HepG2 (cell line): Measurements from ENCODE around the gene APOM. TPM values are rescaled to one million over a fixed set of nuclear protein-coding genes. Genes with fewer than 3 reads are reported as not detected.
A peak's percentile ranks its signal among the peaks of the same experiment; 100 is the strongest.

ENCODE experiments used
- ISL2 ChIP-seq: sonication (generic); formaldehyde crosslinking; IDR thresholded peaks from 2 replicates; pipeline ENCODE4 v1.5.0; 2020; ENCODE audit warnings: missing genetic modification reagents
- KAT8 ChIP-seq: IDR thresholded peaks from 2 replicates; pipeline ENCODE4 v1.6.1; 2016; ENCODE audit warnings: missing genetic modification reagents, missing compliant biosample characterization
- NFYC ChIP-seq: IDR thresholded peaks from 2 replicates; pipeline ENCODE4 v1.6.1; 2016; ENCODE audit warnings: missing genetic modification reagents, missing compliant biosample characterization
- POLR2AphosphoS2 ChIP-seq: IDR thresholded peaks from 2 replicates; pipeline ENCODE4 v1.6.1; 2011; ENCODE audit warnings: low read depth, low read length, improper control_type of control experiment
- RAD21 ChIP-seq: fragments of 450-650 bp; formaldehyde crosslinking; IDR thresholded peaks from 2 replicates; pipeline ENCODE4 v1.5.0; 2020; ENCODE audit warnings: mild to moderate bottlenecking
- SMYD3 ChIP-seq: sonication (generic); formaldehyde crosslinking; IDR thresholded peaks from 2 replicates; pipeline ENCODE4 v1.8.1; 2023; ENCODE audit warnings: mild to moderate bottlenecking, missing genetic modification reagents
- SNAI1 ChIP-seq: sonication (generic); formaldehyde crosslinking; IDR thresholded peaks from 2 replicates; pipeline ENCODE4 v1.5.0; 2020; ENCODE audit warnings: mild to moderate bottlenecking, missing genetic modification reagents, borderline replicate concordance
- ZBTB8A ChIP-seq: sonication (generic); formaldehyde crosslinking; IDR thresholded peaks from 2 replicates; pipeline ENCODE4 v1.4.0; 2020; ENCODE audit warnings: mild to moderate bottlenecking, low read depth, missing genetic modification reagents, borderline replicate concordance
- ZNF124 ChIP-seq: sonication (generic); formaldehyde crosslinking; IDR thresholded peaks from 2 replicates; pipeline ENCODE4 v1.4.0; 2020; ENCODE audit warnings: missing genetic modification reagents
- ZNF326 ChIP-seq: sonication (generic); formaldehyde crosslinking; IDR thresholded peaks from 2 replicates; pipeline ENCODE4 v1.4.0; 2020; ENCODE audit warnings: missing genetic modification reagents, borderline replicate concordance
- ZNF329 ChIP-seq: sonication (generic); formaldehyde crosslinking; IDR thresholded peaks from 2 replicates; pipeline ENCODE4 v1.9.0; 2021; ENCODE audit warnings: low read depth, mild to moderate bottlenecking, missing genetic modification reagents
- ZNF615 ChIP-seq: sonication (generic); formaldehyde crosslinking; IDR thresholded peaks from 2 replicates; pipeline ENCODE4 v1.5.0; 2020; ENCODE audit warnings: mild to moderate bottlenecking, missing genetic modification reagents, borderline replicate concordance
- ZNF772 ChIP-seq: sonication (generic); formaldehyde crosslinking; IDR thresholded peaks from 2 replicates; pipeline ENCODE4 v1.5.0; 2020; ENCODE audit warnings: mild to moderate bottlenecking, missing genetic modification reagents
- ZNF773 ChIP-seq: sonication (generic); formaldehyde crosslinking; IDR thresholded peaks from 2 replicates; pipeline ENCODE4 v1.4.0; 2020; ENCODE audit warnings: missing genetic modification reagents, borderline replicate concordance
- ZNF841 ChIP-seq: sonication (generic); formaldehyde crosslinking; IDR thresholded peaks from 2 replicates; pipeline ENCODE4 v1.8.1; 2023; ENCODE audit warnings: missing genetic modification reagents, borderline replicate concordance
- polyA plus RNA-seq, 8 experiments: library from polyadenylated mRNA; depleted of rRNA in 3 of 8; stranded (reverse) in 7 of 8; unstranded in 1 of 8; fragments of >200 nt; fragmentation: Illumina TruSeq in 4 of 8; extraction: Trizol in 4 of 8; gene quantifications; 2 replicates each; pipeline versions ENCODE4 v1.2.1 to v1.2.3, GENCODE V29; 2011 to 2016; ENCODE audit warnings: low read depth in 4 of 8, missing spikeins in 1 of 8, mixed read lengths in 1 of 8; ENCODE audit not compliant: insufficient read depth in 1 of 8
- total RNA-seq, 5 experiments: library from RNA; depleted of rRNA; stranded (reverse); fragments of >200 nt; fragmentation: Illumina TruSeq; extraction: Trizol; gene quantifications; 2 replicates each; pipeline ENCODE4 v1.2.3, GENCODE V29; 2016; ENCODE audit warnings: low read depth in 1 of 5
- TF ChIP-seq, protein P1 (sequence below): sonication (generic); formaldehyde crosslinking; IDR thresholded peaks from 2 replicates; pipeline ENCODE4 v1.4.0; 2020; ENCODE audit warnings: missing genetic modification reagents
- TF ChIP-seq, protein P2 (sequence below): IDR thresholded peaks from 2 replicates; pipeline ENCODE4 v1.6.1; 2016
- TF ChIP-seq, protein P3 (sequence below): sonication (generic); formaldehyde crosslinking; IDR thresholded peaks from 2 replicates; pipeline ENCODE4 v1.5.0; 2020; ENCODE audit warnings: missing genetic modification reagents
- TF ChIP-seq, protein P4 (sequence below): IDR thresholded peaks from 2 replicates; pipeline ENCODE4 v1.6.1; 2016; ENCODE audit warnings: low read depth

Gene APOM
- total and polyA plus RNA-seq, 2 of the 13 experiments (the other 11 are each of a cell fraction or from before 2014, with no cell fraction given), result 98.2 to 1,140 TPM

DNA sequence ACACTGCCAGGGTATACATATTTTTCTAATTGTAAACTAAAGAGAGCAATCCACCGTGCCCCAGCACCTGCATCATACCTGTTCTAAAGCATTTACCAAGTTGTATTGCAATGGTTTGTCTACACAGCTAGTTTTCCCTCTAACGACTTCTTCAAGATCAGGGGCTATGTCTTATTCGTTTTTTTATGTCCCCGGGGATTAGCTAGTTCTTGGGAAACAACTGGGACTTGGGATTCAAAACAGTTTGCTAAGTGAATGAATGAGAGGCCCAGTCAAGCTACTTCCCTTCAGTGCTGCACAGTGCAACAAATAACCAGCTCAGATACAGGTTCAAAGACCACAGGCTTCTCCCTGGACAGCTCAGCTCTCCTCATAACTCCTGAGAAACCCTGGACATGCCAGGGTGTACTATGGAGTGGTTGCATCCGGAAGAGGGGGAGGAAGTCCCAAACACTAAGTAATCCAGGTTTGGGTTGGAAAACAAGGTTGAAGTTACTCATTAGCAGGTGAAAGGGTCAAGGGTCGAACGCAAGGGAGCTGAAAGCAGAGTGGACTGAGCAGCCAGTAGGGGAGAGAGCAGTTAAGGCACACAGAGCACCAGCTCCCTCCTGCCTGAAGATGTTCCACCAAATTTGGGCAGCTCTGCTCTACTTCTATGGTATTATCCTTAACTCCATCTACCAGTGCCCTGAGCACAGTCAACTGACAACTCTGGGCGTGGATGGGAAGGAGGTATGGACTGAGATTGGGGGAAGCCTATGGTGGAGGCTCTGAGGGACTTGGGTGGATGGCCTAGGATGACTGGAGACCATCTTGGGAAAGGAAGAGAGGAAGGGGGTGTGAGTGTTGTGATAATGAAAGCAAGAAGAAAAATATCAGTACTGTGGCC, at the start of gene APOM (continued):
- TF ChIP-seq POLR2AphosphoS2, result peak; percentile 60; the same call in 1 of the 2 replicates
- TF ChIP-seq, protein P1, sequence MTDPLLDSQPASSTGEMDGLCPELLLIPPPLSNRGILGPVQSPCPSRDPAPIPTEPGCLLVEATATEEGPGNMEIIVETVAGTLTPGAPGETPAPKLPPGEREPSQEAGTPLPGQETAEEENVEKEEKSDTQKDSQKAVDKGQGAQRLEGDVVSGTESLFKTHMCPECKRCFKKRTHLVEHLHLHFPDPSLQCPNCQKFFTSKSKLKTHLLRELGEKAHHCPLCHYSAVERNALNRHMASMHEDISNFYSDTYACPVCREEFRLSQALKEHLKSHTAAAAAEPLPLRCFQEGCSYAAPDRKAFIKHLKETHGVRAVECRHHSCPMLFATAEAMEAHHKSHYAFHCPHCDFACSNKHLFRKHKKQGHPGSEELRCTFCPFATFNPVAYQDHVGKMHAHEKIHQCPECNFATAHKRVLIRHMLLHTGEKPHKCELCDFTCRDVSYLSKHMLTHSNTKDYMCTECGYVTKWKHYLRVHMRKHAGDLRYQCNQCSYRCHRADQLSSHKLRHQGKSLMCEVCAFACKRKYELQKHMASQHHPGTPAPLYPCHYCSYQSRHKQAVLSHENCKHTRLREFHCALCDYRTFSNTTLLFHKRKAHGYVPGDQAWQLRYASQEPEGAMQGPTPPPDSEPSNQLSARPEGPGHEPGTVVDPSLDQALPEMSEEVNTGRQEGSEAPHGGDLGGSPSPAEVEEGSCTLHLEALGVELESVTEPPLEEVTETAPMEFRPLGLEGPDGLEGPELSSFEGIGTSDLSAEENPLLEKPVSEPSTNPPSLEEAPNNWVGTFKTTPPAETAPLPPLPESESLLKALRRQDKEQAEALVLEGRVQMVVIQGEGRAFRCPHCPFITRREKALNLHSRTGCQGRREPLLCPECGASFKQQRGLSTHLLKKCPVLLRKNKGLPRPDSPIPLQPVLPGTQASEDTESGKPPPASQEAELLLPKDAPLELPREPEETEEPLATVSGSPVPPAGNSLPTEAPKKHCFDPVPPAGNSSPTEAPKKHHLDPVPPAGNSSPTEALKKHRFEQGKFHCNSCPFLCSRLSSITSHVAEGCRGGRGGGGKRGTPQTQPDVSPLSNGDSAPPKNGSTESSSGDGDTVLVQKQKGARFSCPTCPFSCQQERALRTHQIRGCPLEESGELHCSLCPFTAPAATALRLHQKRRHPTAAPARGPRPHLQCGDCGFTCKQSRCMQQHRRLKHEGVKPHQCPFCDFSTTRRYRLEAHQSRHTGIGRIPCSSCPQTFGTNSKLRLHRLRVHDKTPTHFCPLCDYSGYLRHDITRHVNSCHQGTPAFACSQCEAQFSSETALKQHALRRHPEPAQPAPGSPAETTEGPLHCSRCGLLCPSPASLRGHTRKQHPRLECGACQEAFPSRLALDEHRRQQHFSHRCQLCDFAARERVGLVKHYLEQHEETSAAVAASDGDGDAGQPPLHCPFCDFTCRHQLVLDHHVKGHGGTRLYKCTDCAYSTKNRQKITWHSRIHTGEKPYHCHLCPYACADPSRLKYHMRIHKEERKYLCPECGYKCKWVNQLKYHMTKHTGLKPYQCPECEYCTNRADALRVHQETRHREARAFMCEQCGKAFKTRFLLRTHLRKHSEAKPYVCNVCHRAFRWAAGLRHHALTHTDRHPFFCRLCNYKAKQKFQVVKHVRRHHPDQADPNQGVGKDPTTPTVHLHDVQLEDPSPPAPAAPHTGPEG (CRISPR knock-in tag), result no peak; the same call in 1 of the 2 replicates
- TF ChIP-seq SNAI1 (CRISPR knock-in tag), result no peak; the same call in 1 of the 2 replicates
- 0 out of 2 replicates have a peak, but pooled peaks have one; percentile 73 for TF ChIP-seq ZNF329 (CRISPR knock-in tag)
- TF ChIP-seq, protein P2, sequence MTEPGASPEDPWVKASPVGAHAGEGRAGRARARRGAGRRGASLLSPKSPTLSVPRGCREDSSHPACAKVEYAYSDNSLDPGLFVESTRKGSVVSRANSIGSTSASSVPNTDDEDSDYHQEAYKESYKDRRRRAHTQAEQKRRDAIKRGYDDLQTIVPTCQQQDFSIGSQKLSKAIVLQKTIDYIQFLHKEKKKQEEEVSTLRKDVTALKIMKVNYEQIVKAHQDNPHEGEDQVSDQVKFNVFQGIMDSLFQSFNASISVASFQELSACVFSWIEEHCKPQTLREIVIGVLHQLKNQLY, result peak; percentile 92
- TF ChIP-seq, protein P3, sequence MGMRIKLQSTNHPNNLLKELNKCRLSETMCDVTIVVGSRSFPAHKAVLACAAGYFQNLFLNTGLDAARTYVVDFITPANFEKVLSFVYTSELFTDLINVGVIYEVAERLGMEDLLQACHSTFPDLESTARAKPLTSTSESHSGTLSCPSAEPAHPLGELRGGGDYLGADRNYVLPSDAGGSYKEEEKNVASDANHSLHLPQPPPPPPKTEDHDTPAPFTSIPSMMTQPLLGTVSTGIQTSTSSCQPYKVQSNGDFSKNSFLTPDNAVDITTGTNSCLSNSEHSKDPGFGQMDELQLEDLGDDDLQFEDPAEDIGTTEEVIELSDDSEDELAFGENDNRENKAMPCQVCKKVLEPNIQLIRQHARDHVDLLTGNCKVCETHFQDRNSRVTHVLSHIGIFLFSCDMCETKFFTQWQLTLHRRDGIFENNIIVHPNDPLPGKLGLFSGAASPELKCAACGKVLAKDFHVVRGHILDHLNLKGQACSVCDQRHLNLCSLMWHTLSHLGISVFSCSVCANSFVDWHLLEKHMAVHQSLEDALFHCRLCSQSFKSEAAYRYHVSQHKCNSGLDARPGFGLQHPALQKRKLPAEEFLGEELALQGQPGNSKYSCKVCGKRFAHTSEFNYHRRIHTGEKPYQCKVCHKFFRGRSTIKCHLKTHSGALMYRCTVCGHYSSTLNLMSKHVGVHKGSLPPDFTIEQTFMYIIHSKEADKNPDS, result peak; percentile 76; the same call in 1 of the 2 replicates
- peak; percentile 92 for TF ChIP-seq KAT8 (CRISPR knock-in tag)
- TF ChIP-seq ISL2, result peak; percentile 88; the same call in 1 of the 2 replicates
- TF ChIP-seq SMYD3 (CRISPR knock-in tag), result peak; percentile 96
- TF ChIP-seq ZNF841 (CRISPR knock-in tag), result no peak; the same call in 1 of the 2 replicates
- TF ChIP-seq, protein P4, sequence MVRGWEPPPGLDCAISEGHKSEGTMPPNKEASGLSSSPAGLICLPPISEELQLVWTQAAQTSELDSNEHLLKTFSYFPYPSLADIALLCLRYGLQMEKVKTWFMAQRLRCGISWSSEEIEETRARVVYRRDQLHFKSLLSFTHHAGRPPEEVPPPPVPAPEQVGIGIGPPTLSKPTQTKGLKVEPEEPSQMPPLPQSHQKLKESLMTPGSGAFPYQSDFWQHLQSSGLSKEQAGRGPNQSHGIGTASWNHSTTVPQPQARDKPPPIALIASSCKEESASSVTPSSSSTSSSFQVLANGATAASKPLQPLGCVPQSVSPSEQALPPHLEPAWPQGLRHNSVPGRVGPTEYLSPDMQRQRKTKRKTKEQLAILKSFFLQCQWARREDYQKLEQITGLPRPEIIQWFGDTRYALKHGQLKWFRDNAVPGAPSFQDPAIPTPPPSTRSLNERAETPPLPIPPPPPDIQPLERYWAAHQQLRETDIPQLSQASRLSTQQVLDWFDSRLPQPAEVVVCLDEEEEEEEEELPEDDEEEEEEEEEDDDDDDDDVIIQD (CRISPR knock-in tag), result peak; percentile 90
- peak; percentile 71; the same call in 1 of the 2 replicates for TF ChIP-seq ZNF615
- TF ChIP-seq ZNF772 (CRISPR knock-in tag), result peak; percentile 98
- peak; percentile 87 for TF ChIP-seq ZNF124 (CRISPR knock-in tag)
- peak; percentile 73; the same call in 1 of the 2 replicates for TF ChIP-seq ZBTB8A (CRISPR knock-in tag)
- no peak for TF ChIP-seq ZNF773 (CRISPR knock-in tag)
- peak; percentile 50; the same call in 1 of the 2 replicates for TF ChIP-seq NFYC (CRISPR knock-in tag)
- TF ChIP-seq RAD21, result peak; percentile 48; the same call in 1 of the 2 replicates
- no peak for TF ChIP-seq ZNF326 (CRISPR knock-in tag)
